Smooth muscle cell (in vitro differentiated cells): Measurements from ENCODE around the gene FIBP. TPM values are rescaled to one million over a fixed set of nuclear protein-coding genes. Genes with fewer than 3 reads are reported as not detected.

Source experiments
- DNase-seq: peaks from one replicate; lab custom pipeline; 2025; ENCODE audit not compliant: unreplicated experiment; lab: John Stamatoyannopoulos, UW
- H2AFZ ChIP-seq: fragments of 200-600 bp; sonication (generic); 2 replicates; pipeline ENCODE4 v1.6.0; 2016; ENCODE audit warnings: antibody characterized with exemption, low read depth, mild to moderate bottlenecking
- H3F3A ChIP-seq: fragments of 200-600 bp; sonication (generic); 2 replicates; pipeline ENCODE4 v1.6.0; 2017; ENCODE audit warnings: antibody characterized with exemption, low read depth
- H3K27ac ChIP-seq: fragments of 200-600 bp; sonication (generic); 2 replicates; pipeline ENCODE4 v1.5.1; 2016; ENCODE audit warnings: low read depth, mild to moderate bottlenecking
- H3K27me3 ChIP-seq: fragments of 200-600 bp; sonication (generic); 2 replicates; pipeline ENCODE4 v1.6.1; 2016; ENCODE audit warnings: low read depth, mild to moderate bottlenecking
- H3K36me3 ChIP-seq: fragments of 200-600 bp; sonication (generic); 2 replicates; pipeline ENCODE4 v1.5.1; 2016; ENCODE audit warnings: low read depth
- H3K4me1 ChIP-seq: fragments of 200-600 bp; sonication (generic); 2 replicates; pipeline ENCODE4 v1.5.1; 2016; ENCODE audit warnings: low read depth
- H3K4me2 ChIP-seq: fragments of 200-600 bp; sonication (generic); 2 replicates; pipeline ENCODE4 v1.6.0; 2016; ENCODE audit warnings: mild to moderate bottlenecking
- H3K4me3 ChIP-seq: fragments of 200-600 bp; sonication (generic); 2 replicates; pipeline ENCODE4 v1.5.1; 2016; ENCODE audit warnings: mild to moderate bottlenecking
- H3K79me2 ChIP-seq: fragments of 200-600 bp; sonication (generic); 2 replicates; pipeline ENCODE4 v1.6.0; 2016; ENCODE audit warnings: low read depth, mild to moderate bottlenecking
- H3K9ac ChIP-seq: fragments of 200-600 bp; sonication (generic); 2 replicates; pipeline ENCODE4 v1.6.0; 2016; ENCODE audit warnings: low read depth
- H3K9me3 ChIP-seq: fragments of 200-600 bp; sonication (generic); replicated peaks from 2 replicates; pipeline ENCODE4 v1.5.1; 2016; ENCODE audit warnings: low read depth
- H4K20me1 ChIP-seq: fragments of 200-600 bp; sonication (generic); 2 replicates; pipeline ENCODE4 v1.6.0; 2016; ENCODE audit warnings: low read depth
- CTCF ChIP-seq: fragments of 200-600 bp; sonication (generic); IDR thresholded peaks from 2 replicates; pipeline ENCODE4 v1.5.1; 2017; ENCODE audit warnings: borderline replicate concordance, mild to moderate bottlenecking, antibody characterized with exemption; ENCODE audit not compliant: insufficient read depth, poor library complexity, severe bottlenecking
- WGBS: methylation state at CpG from one replicate; pipeline ENCODE4 v1.1.7; 2016; ENCODE audit warnings: low lambda C conversion rate; 5-methylcytosine and 5-hydroxymethylcytosine counted together
- polyA plus RNA-seq: library from polyadenylated mRNA; unstranded; fragments of >200 nt; fragmentation: Nextera tagmentation; extraction: Ambion mirVana; gene quantifications from 2 replicates; pipeline ENCODE4 v1.2.1, GENCODE V29; 2016
- total RNA-seq: library from RNA; depleted of rRNA; stranded (reverse); fragments of >200 nt; gene quantifications from 2 replicates; pipeline ENCODE4 v1.2.3, GENCODE V29; 2014

The FIBP gene
- total and polyA plus RNA-seq, 2 experiments from 2014 or later, result 109 to 114 TPM

- H3K4me2 ChIP-seq, result no peak overlapping the region
- no peaks in the 10 kb centered on the region for H3F3A ChIP-seq
- no peak overlapping the region for H3K9ac ChIP-seq
- peaks cover 5% of the 10 kb centered on the region for H4K20me1 ChIP-seq
- H2AFZ ChIP-seq, result no peak overlapping the region
- H3K9me3 ChIP-seq, result no peaks in the 10 kb centered on the region
- TF ChIP-seq CTCF, result no peak
- H3K79me2 ChIP-seq, result no peaks in the 10 kb centered on the region
- no peaks in the 10 kb centered on the region for H3K4me1 ChIP-seq
- no peak overlapping the region for H3K27ac ChIP-seq
- H3K27me3 ChIP-seq, result no peaks in the 10 kb centered on the region
- H3K4me3 ChIP-seq, result no peak overlapping the region
- no peaks in the 10 kb centered on the region for H3K36me3 ChIP-seq
- DNase-seq, result no peak
- WGBS, result 82% methylated on average over 7 of the region's 7 CpGs
Observed at GRCh38 chr11:65880844-65881421, 7.3 kb downstream of the FIBP start.

- Histone ChIP-seq H3K9ac (no peak overlapping the region), H3K9me3 (no peaks in the 10 kb centered on the region), H3K4me2 (no peak overlapping the region), H3K79me2 (no peaks in the 10 kb centered on the region), H3K27ac (no peak overlapping the region), H3K27me3 (no peaks in the 10 kb centered on the region), H3K4me1 (no peaks in the 10 kb centered on the region), H4K20me1 (peaks cover 5% of the 10 kb centered on the region), H3F3A (no peaks in the 10 kb centered on the region), H3K4me3 (no peak overlapping the region), H2AFZ (no peak overlapping the region), H3K36me3 (no peaks in the 10 kb centered on the region)
- TF ChIP-seq CTCF, result no peak
- 95% methylated on average over 7 of the region's 7 CpGs for WGBS
- DNase-seq, result no peak
Observed at GRCh38 chr11:65880027-65880426, 8.2 kb downstream of the FIBP start.

- no peak for DNase-seq
- Histone ChIP-seq H3K9ac (no peak within 1 kb of the TSS), H3K27me3 (no peaks in the 10 kb centered on the region), H3K4me3 (no peak within 1 kb of the TSS), H3K27ac (no peak within 1 kb of the TSS), H3K79me2 (no peaks in the 10 kb centered on the region), H3K4me2 (no peak within 1 kb of the TSS), H2AFZ (no peak within 1 kb of the TSS), H3K9me3 (no peaks in the 10 kb centered on the region), H4K20me1 (peaks cover 5% of the 10 kb centered on the region), H3K4me1 (no peaks in the 10 kb centered on the region), H3K36me3 (no peaks in the 10 kb centered on the region), H3F3A (no peaks in the 10 kb centered on the region)
- no peak for TF ChIP-seq CTCF
- 87% methylated on average over 6 of the region's 7 CpGs for WGBS
Observed at GRCh38 chr11:65879617-65880016, 8.7 kb downstream of the FIBP start, which contains the start of gene CTSW. CTSW (plus strand) TSS chr11:65879837; CDS start chr11:65879855, 18 bp downstream.
